NCI-H1092 treated with DMSO at 0.1 percent for 48 hours (cell line): Measurements from ENCODE around the gene PRKCD.

Experiments used
- DNase-seq: peaks from one replicate; lab custom pipeline; 2025; lab: John Stamatoyannopoulos, UW

Gene PRKCD

GRCh38 chr3:53170325-53171063, 9.5 kb downstream of the PRKCD start:
- no peak for DNase-seq

DNA sequence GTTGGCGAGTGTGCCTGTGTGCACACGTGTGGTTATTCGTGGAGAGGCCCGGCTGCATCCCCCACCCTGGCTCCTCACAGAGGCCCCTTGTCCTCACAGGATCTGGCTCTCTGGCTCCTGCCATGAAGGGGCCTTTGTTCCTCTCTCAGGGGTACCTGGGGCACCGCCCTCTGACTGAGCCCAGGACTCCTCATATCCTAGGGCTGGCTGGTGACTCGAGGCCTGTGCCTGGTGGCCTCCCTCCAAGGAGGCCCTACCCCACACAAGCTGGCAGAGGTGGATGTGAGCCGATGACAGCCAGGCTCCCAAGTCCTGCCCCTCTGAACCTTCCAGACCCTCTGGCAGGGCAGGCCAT, 10.0 kb downstream of the PRKCD start:
- DNase-seq = no peak

DNA sequence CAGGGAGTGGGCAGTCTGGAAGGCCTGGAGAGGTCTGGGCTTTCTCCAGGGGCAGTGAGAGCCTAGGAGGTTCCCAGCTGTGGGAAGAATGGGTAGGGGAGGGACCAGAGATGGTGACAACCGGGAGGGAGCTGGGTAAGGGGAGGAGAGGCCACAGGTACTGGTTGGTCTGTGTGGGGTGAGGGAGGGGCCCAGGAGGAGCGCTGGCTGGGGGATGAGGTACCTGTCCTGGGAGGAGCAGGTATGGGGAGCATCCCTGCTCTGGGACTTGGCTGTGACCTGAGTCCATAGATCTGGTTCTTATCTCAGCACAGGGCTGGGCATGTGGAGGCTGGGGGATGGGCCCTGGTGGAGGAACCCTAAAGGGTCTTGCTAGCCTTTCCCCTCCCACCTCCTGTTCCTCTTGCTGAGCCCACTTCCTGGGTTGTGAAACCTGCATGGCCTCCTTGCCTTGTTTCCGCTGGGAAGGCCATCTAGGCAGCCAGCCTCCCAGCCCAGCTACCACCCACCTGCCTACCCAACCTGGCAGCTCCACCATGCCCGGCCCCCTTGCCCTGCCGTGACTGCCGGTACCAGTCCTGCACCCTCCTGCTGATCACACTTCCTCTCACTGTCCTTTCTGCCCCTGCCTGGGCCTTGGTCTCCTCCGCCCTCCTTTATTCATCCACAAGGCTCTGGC, 11.0 kb downstream of the PRKCD start:
- no peak for DNase-seq

DNA sequence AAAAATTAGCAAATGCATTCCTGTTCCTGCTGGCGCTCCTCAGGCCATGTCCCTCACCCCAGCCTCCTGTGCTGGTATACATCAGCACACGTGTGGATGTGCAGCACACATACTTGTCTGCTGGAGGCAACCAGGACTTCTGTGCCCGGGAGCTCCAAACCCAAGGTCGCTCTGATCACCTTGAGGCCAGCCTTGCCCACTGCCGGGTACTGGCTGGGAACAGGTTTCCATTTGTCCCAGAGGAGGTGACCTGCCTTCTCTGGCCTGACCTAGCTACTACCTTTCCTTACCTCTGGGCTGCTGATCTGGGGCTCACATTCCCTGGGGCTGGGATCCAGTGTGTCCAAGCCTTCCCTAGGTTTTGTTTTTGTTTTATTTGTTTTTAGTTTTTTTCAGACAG, 12.1 kb downstream of the PRKCD start:
- DNase-seq = no peak

DNA sequence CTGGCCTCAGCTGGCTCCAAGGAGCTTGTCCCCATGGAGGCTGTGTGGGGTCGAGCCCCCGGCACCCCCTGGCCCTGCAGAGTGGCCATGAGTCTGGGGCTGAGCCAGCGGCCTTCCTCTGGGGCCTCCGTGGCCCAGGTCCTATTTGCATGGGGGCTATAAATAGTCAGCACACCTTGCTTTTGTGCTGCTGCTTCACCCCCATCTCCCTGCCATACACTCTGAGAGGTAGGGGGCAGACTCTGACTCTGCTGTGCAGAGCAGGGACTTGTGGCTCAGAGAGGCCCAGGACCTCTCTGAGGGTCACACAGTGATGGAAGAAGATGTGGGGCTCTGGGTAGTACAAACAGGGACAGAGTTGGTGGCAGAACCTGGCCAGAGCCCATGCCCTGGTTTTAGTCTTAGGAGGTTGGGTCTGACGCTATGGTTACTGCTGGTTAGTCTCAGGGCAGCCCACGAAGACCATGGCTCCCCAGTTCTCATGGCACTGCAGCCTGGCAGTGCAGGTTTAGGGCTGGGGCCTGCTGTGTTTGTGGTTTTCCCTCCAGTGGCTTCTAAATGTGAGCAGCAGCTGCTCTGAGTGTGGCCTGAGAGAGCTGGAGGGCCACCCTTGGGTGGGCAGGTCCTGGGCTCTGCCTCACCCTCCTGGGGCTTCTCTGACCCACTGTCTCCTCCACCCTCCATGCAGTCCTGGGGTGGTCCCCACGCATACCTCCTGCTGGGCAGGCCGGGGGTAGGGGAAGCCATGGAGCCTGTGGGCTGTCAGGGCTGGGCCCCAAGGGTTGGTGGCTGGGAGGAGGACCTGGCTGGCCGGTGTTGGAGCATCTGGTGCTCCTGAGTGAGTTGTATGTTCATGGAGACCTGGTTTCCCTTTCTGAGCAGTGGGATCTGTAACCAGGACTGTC, 13.6 kb downstream of the PRKCD start:
- DNase-seq = no peak

DNA sequence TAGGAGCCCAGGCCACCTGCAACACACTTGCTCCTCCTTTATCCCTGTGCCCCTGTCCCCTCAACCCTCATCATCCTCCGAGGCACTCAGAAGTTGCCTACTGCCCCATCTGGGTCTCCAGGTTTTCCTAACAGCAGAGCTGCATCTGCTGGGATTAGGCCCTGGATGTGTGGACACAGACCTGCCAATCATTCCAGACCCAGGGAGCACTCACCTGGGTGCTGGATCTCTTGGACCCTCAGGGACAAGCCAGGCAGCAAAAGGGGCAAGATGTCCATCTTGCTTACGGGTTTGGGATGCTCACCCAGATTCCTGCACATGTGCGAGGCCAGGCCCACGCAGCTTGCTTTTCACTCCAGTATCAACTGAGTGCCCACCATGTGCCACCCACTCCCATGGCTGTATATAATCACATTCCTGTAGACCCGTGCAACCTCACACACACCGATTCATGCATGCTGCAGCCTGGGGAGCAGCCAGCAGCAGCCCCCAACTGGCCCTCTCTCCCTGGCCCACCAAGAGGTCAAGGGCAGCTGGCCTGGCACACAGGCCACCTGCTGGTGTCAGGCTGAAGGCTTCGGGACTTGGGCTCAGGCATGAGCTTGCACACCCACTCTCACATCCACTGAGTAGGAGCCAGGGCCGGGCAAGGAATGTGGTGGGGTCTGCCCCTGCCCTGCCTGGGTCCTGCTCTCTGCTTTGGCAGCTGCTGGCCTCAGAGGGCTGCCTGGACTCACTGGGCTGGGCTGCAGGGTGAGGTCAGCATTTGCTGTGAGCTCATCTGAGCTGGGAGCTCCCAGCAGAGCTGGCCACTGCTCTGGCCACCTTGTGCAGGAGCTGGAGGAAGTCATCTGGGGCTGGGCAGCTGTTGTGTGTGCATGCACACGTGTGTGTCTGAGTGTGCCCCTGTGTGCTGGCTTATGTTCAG, 14.9 kb downstream of the PRKCD start:
- DNase-seq = no peak

DNA sequence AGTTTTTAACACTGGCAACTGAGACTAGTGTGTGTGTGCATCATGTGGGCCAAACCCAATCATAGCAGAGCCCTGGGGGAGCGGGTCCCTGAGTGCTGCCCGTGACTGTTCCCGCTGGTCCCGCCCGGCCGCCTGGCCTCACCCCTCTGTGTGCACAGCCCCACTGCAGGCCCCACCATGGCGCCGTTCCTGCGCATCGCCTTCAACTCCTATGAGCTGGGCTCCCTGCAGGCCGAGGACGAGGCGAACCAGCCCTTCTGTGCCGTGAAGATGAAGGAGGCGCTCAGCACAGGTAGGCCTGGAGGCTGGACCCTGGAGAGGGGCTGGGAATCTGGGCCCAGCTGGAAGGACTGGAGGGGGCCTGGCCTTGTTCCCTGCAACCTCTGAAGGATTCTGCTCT, 17.2 kb downstream of the PRKCD start:
- DNase-seq = no peak

DNA sequence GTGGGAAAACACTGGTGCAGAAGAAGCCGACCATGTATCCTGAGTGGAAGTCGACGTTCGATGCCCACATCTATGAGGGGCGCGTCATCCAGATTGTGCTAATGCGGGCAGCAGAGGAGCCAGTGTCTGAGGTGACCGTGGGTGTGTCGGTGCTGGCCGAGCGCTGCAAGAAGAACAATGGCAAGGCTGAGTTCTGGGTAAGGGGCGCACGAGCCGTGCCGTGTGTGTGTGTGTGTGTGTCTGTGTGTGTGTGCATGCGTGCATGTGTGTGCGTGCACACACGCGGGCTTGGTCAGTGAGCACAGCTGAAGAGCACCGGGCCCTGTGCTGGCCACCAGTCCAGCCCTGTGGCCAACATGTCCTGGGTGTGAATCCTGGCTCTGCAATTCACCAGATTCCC, 18.6 kb downstream of the PRKCD start:
- DNase-seq = no peak

DNA sequence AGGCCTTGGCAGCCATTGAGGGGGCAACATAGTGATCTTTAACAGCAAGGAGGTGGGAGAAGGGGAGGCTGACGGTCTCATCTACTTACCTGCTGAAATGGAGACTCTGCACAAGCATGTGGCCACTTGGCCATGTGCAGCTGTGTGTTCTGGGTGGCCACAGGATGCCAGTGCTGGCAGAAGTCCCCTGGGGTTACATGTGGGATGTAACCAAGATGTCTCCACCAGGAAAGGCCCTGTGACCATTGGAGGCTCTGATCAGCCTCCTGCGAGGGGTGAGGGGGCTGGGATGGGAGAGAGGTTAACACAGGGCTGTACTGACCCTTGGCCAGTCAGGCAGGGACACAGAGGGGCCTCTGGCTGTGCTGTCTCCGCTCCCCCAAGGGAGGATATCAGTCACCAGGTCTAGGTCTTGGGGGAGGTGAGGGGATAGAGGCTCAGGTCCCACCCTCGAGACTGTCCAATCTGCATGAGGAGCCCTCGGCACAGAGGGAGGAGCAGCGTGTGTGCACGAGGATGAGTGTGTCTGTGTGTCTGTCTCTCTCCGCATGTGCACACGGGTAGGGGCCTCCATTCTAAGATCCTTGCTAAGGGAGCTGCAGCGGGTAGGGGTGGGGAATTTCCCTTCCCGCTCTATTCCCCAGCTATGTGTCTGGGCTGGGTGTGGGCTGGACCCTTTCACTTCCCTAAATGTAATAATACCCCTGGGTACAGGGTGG, 19.5 kb downstream of the PRKCD start:
- no peak for DNase-seq

DNA sequence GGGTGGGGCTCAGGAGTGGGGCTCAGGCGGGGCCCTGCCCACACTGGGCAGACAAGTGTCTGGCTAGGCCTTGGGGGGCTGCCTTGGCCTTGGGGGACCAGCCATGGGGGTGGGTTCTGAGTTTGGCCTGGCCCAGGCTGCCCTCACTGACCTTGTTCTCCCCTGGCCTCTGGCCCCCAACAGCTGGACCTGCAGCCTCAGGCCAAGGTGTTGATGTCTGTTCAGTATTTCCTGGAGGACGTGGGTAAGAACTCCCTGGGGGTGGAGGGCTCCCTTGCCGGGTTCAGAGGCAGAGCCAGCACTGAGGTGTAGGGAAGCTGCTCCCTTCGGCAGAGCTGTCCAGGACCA, 20.0 kb downstream of the PRKCD start:
- no peak for DNase-seq

GRCh38 chr3:53181528-53181927, 20.5 kb downstream of the PRKCD start:
- no peak for DNase-seq

- no peak for DNase-seq
These were observed 21.9 kb downstream of the PRKCD start for GRCh38 chr3:53182764-53183355.

GRCh38 chr3:53183514-53183913, 22.5 kb downstream of the PRKCD start:
- DNase-seq = no peak

GRCh38 chr3:53184701-53185100, 23.7 kb downstream of the PRKCD start:
- no peak for DNase-seq

- DNase-seq = no peak
These were observed 24.9 kb downstream of the PRKCD start for GRCh38 chr3:53185761-53186465.

DNA sequence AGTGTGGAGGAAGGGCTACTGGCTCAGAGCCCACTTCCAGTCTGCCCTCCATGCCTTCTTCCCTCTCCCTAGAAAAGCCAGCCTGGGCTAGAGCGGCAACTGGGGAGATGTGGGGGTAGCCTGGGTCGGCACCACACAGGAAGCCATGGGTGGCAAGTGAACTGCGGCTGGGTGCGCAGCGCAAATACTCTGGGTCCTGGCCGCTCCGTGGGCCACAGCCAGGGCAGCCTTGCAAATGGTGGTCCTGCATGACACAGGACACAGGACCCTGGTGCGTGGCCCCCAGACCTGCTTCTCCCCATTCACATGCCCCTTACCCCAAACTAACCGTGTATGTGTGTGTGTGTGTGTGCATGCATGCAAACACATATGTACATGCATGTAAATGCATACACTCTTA, 25.7 kb downstream of the PRKCD start:
- DNase-seq = no peak

GRCh38 chr3:53187430-53187829, 26.4 kb downstream of the PRKCD start:
- no peak for DNase-seq

- no peak for DNase-seq
These were observed 27.2 kb downstream of the PRKCD start for GRCh38 chr3:53188136-53188685.

GRCh38 chr3:53188720-53189119, 27.7 kb downstream of the PRKCD start:
- DNase-seq = no peak

- no peak for DNase-seq
These were observed 28.3 kb downstream of the PRKCD start for GRCh38 chr3:53189276-53189675.
